ENCODE measurements around the gene ZFAND5.
A peak's percentile ranks its signal among the peaks of the same experiment; 100 is the strongest.

The ZFAND5 gene

DNA sequence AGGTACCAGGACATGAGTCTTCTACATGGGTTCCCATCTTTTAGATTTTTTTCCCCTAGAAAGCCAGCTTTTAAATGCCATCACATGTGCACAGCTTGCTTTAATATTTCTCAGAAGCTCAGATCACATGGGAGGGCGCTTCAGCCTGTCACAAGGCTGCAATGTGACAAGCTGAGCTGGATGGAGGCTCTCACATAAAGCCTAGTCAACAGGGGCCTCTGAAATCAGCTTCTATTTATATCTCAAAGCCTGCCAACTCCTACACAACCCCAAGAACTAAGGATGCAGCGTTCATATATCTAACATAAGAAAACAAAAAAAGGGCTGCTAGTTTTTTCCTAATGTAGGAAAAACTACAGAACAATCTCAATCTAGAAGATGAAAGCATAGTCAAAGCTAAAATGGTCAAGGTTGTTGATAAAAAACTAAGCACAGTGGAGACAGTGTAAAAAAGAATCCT lies 2.3 kb downstream of the ZFAND5 start:
- Histone ChIP-seq H3K14ac (ENCODE audit: low read length in 2 of 2) (no peak overlapping the region), H3K4ac (ENCODE audit: low read depth in 1 of 2, low read length in 2 of 2) (no peak overlapping the region), H2BK120ac (ENCODE audit: low read depth, low read length) (no peak overlapping the region), H3K9ac (ENCODE audit: low read length) (peak overlapping the region; percentile 97), H2BK12ac (ENCODE audit: low read length in 2 of 2) (no peak overlapping the region), H2BK15ac (ENCODE audit: low read depth, poor library complexity, severe bottlenecking) (no peak overlapping the region), H3K4me2 (ENCODE audit: low read length, poor library complexity, severe bottlenecking) (peak overlapping the region; percentile 77), H3K79me1 (replicated peaks; ENCODE audit: low read length, poor library complexity, severe bottlenecking) (no peaks in the 10 kb centered on the region), H3K4me3 (ENCODE audit: insufficient read depth in 1 of 2, low read depth in 1 of 2, low read length in 2 of 2) (peak overlapping the region; percentile 24 to 89), H2AFZ (ENCODE audit: low read depth, low read length) (no peak overlapping the region), H3K9me3 (ENCODE audit: control insufficient read depth, low read length) (no peaks in the 10 kb centered on the region), H3K18ac (ENCODE audit: low read depth in 1 of 2, low read length in 2 of 2) (no peak overlapping the region), H3K4me1 (ENCODE audit: control insufficient read depth, insufficient read depth, low read depth, low read length) (no peaks in the 10 kb centered on the region), H3K23ac (ENCODE audit: low read length in 2 of 2) (no peak overlapping the region), H2AK5ac (ENCODE audit: low read length, severe bottlenecking) (no peak overlapping the region), H4K8ac (ENCODE audit: low read length) (no peak overlapping the region), H4K91ac (ENCODE audit: low read length) (no peak overlapping the region), H3K36me3 (ENCODE audit: control insufficient read depth in 1 of 2, insufficient read depth in 2 of 2, low read depth in 1 of 2, low read length in 2 of 2) (peaks cover 0 to 48% of the 10 kb centered on the region in 2 experiments), H3K27me3 (ENCODE audit: control insufficient read depth in 1 of 2, insufficient read depth in 1 of 2, low read length in 2 of 2) (no peaks in the 10 kb centered on the region), H3K27ac (ENCODE audit: low read length, poor library complexity, severe bottlenecking) (peak overlapping the region; percentile 50), H2BK5ac (ENCODE audit: low read depth, low read length, poor library complexity, severe bottlenecking) (no peak overlapping the region)
- peak; percentile 90 for DNase-seq
- 5% methylated on average over 1 of the region's 2 CpGs for WGBS

DNA sequence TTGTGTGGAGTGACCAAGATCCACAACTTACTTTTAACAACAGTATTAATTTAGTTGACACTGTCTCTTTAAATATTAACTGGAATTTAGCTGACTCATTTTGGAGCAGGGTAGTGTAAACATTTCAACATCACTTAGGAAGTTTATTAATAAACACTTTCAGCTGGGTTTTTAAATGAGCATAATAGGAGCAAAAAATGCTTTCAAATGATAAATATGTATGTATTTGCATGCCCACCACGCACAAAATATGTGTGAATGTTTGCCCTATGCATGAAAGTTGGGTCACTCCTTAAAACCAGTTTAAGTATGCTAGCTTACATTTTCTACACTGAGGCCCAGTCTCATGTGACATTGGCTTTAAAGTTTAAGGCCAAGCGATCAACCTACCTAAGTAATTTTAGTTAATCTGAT lies 2.9 kb downstream of the ZFAND5 start:
- peak overlapping the region; percentile 64 for H3K27ac ChIP-seq (ENCODE audit: low read length, poor library complexity, severe bottlenecking)
- WGBS, result 0% methylated on average over 1 of the region's 2 CpGs
- H3K27me3 ChIP-seq (ENCODE audit: control insufficient read depth in 1 of 2, insufficient read depth in 1 of 2, low read length in 2 of 2), result no peaks in the 10 kb centered on the region
- H3K9me3 ChIP-seq (ENCODE audit: control insufficient read depth, low read length), result no peaks in the 10 kb centered on the region
- H3K23ac ChIP-seq (ENCODE audit: low read length in 2 of 2), result no peak overlapping the region
- H2BK120ac ChIP-seq (ENCODE audit: low read depth, low read length), result no peak overlapping the region
- H4K8ac ChIP-seq (ENCODE audit: low read length), result no peak overlapping the region
- no peak overlapping the region for H2BK15ac ChIP-seq (ENCODE audit: low read depth, poor library complexity, severe bottlenecking)
- H4K91ac ChIP-seq (ENCODE audit: low read length), result no peak overlapping the region
- no peaks in the 10 kb centered on the region for H3K79me1 ChIP-seq (replicated peaks; ENCODE audit: low read length, poor library complexity, severe bottlenecking)
- no peak overlapping the region for H2BK12ac ChIP-seq (ENCODE audit: low read length in 2 of 2)
- no peak overlapping the region for H2BK5ac ChIP-seq (ENCODE audit: low read depth, low read length, poor library complexity, severe bottlenecking)
- peak; percentile 67 for DNase-seq
- H3K4ac ChIP-seq (ENCODE audit: low read depth in 1 of 2, low read length in 2 of 2), result no peak overlapping the region
- peak overlapping the region in 1 of 2 experiments; percentile 89 for H3K4me3 ChIP-seq (ENCODE audit: insufficient read depth in 1 of 2, low read depth in 1 of 2, low read length in 2 of 2)
- no peak overlapping the region for H3K18ac ChIP-seq (ENCODE audit: low read depth in 1 of 2, low read length in 2 of 2)
- H3K4me1 ChIP-seq (ENCODE audit: control insufficient read depth, insufficient read depth, low read depth, low read length), result no peaks in the 10 kb centered on the region
- H2AFZ ChIP-seq (ENCODE audit: low read depth, low read length), result no peak overlapping the region
- no peak overlapping the region for H2AK5ac ChIP-seq (ENCODE audit: low read length, severe bottlenecking)
- H3K14ac ChIP-seq (ENCODE audit: low read length in 2 of 2), result no peak overlapping the region
- H3K36me3 ChIP-seq (ENCODE audit: control insufficient read depth in 1 of 2, insufficient read depth in 2 of 2, low read depth in 1 of 2, low read length in 2 of 2), result peaks cover 0 to 54% of the 10 kb centered on the region in 2 experiments
- peak overlapping the region; percentile 97 for H3K9ac ChIP-seq (ENCODE audit: low read length)
- H3K4me2 ChIP-seq (ENCODE audit: low read length, poor library complexity, severe bottlenecking), result peak overlapping the region; percentile 77

DNA sequence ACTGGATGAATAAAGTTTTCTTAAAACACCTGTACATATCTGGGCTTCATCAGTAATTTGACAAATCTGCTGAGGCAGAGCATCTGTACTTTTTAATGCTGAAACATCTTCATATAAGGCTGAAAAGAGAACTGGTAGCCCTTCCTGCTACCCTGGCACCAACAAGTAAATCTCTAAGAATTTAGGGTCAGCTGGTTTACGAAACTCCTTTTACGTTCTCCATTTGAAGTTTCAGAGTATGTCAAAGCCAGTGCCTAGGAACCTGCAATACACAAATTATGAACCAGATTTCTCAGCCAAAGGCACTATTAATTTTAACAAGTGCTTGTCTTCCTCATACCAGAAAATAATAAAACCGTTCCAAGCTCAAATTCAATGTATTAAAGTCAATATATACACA lies 3.8 kb downstream of the ZFAND5 start:
- Histone ChIP-seq H2AFZ (ENCODE audit: low read depth, low read length) (no peak overlapping the region), H2BK15ac (ENCODE audit: low read depth, poor library complexity, severe bottlenecking) (no peak overlapping the region), H4K8ac (ENCODE audit: low read length) (no peak overlapping the region), H3K9ac (ENCODE audit: low read length) (peak overlapping the region; percentile 97), H3K4me3 (ENCODE audit: insufficient read depth in 1 of 2, low read depth in 1 of 2, low read length in 2 of 2) (peak overlapping the region in 1 of 2 experiments; percentile 89), H3K4ac (ENCODE audit: low read depth in 1 of 2, low read length in 2 of 2) (no peak overlapping the region), H2BK12ac (ENCODE audit: low read length in 2 of 2) (no peak overlapping the region), H2AK5ac (ENCODE audit: low read length, severe bottlenecking) (no peak overlapping the region), H3K4me2 (ENCODE audit: low read length, poor library complexity, severe bottlenecking) (peak overlapping the region; percentile 49), H3K14ac (ENCODE audit: low read length in 2 of 2) (no peak overlapping the region), H3K18ac (ENCODE audit: low read depth in 1 of 2, low read length in 2 of 2) (no peak overlapping the region), H3K27me3 (ENCODE audit: control insufficient read depth in 1 of 2, insufficient read depth in 1 of 2, low read length in 2 of 2) (no peaks in the 10 kb centered on the region), H4K91ac (ENCODE audit: low read length) (no peak overlapping the region), H2BK120ac (ENCODE audit: low read depth, low read length) (no peak overlapping the region), H3K36me3 (ENCODE audit: control insufficient read depth in 1 of 2, insufficient read depth in 2 of 2, low read depth in 1 of 2, low read length in 2 of 2) (peaks cover 0 to 63% of the 10 kb centered on the region in 2 experiments), H3K27ac (ENCODE audit: low read length, poor library complexity, severe bottlenecking) (no peak overlapping the region), H3K79me1 (replicated peaks; ENCODE audit: low read length, poor library complexity, severe bottlenecking) (no peaks in the 10 kb centered on the region), H3K9me3 (ENCODE audit: control insufficient read depth, low read length) (no peaks in the 10 kb centered on the region), H2BK5ac (ENCODE audit: low read depth, low read length, poor library complexity, severe bottlenecking) (no peak overlapping the region), H3K23ac (ENCODE audit: low read length in 2 of 2) (no peak overlapping the region), H3K4me1 (ENCODE audit: control insufficient read depth, insufficient read depth, low read depth, low read length) (no peaks in the 10 kb centered on the region)
- WGBS, result 42% methylated on average over 2 of the region's 3 CpGs
- DNase-seq, result peak; percentile 30

DNA sequence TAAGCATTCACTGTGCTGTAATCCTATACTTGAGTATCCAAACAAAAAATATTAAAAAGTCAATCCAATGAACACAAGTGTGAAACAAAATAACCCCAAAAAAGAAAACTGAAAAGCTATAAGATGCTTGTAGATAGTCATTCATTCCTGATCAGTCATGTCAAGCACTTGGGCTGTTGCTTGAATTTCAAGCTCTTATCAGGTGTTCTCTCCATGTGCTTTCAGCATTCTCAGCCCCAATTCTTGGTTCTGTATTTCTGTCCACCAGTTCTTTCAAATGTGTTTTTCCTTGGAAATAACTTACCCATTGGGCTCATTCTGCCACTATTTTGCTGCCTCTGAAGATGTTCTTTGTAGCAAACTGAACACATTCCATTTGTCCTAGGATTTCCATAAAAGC lies 4.7 kb downstream of the ZFAND5 start:
- Histone ChIP-seq H3K9me3 (ENCODE audit: control insufficient read depth, low read length) (no peaks in the 10 kb centered on the region), H3K27me3 (ENCODE audit: control insufficient read depth in 1 of 2, insufficient read depth in 1 of 2, low read length in 2 of 2) (no peaks in the 10 kb centered on the region), H4K91ac (ENCODE audit: low read length) (no peak overlapping the region), H3K27ac (ENCODE audit: low read length, poor library complexity, severe bottlenecking) (no peak overlapping the region), H3K18ac (ENCODE audit: low read depth in 1 of 2, low read length in 2 of 2) (no peak overlapping the region), H3K4me1 (ENCODE audit: control insufficient read depth, insufficient read depth, low read depth, low read length) (no peaks in the 10 kb centered on the region), H3K14ac (ENCODE audit: low read length in 2 of 2) (no peak overlapping the region), H2AFZ (ENCODE audit: low read depth, low read length) (no peak overlapping the region), H3K36me3 (ENCODE audit: control insufficient read depth in 1 of 2, insufficient read depth in 2 of 2, low read depth in 1 of 2, low read length in 2 of 2) (peaks cover 0 to 72% of the 10 kb centered on the region in 2 experiments), H3K23ac (ENCODE audit: low read length in 2 of 2) (no peak overlapping the region), H3K4me3 (ENCODE audit: insufficient read depth in 1 of 2, low read depth in 1 of 2, low read length in 2 of 2) (peak overlapping the region in 1 of 2 experiments; percentile 89), H2BK15ac (ENCODE audit: low read depth, poor library complexity, severe bottlenecking) (no peak overlapping the region), H2BK120ac (ENCODE audit: low read depth, low read length) (no peak overlapping the region), H3K4me2 (ENCODE audit: low read length, poor library complexity, severe bottlenecking) (no peak overlapping the region), H3K79me1 (replicated peaks; ENCODE audit: low read length, poor library complexity, severe bottlenecking) (no peaks in the 10 kb centered on the region), H2BK5ac (ENCODE audit: low read depth, low read length, poor library complexity, severe bottlenecking) (no peak overlapping the region), H2BK12ac (ENCODE audit: low read length in 2 of 2) (no peak overlapping the region), H2AK5ac (ENCODE audit: low read length, severe bottlenecking) (no peak overlapping the region), H4K8ac (ENCODE audit: low read length) (no peak overlapping the region), H3K9ac (ENCODE audit: low read length) (peak overlapping the region; percentile 97), H3K4ac (ENCODE audit: low read depth in 1 of 2, low read length in 2 of 2) (no peak overlapping the region)
- DNase-seq, result peak; percentile 33
